Colonic mucosa (tissue), 4 donors: ENCODE measurements around the gene CNGA3. TPM values are rescaled to one million over a fixed set of nuclear protein-coding genes. Genes with fewer than 3 reads are reported as not detected.

Experiments
- DNase-seq: peaks from one replicate; pipeline ENCODE4 v3.0.0-alpha.2; 2020
- H3K27ac ChIP-seq: fragments of 200-600 bp; one replicate; pipeline ENCODE4 v1.8.0; 2021
- H3K27me3 ChIP-seq: fragments of 200-600 bp; one replicate; pipeline ENCODE4 v1.8.0; 2021
- H3K36me3 ChIP-seq: fragments of 200-600 bp; one replicate; pipeline ENCODE4 v1.8.0; 2021
- H3K4me1 ChIP-seq: fragments of 200-600 bp; one replicate; pipeline ENCODE4 v1.8.0; 2021; ENCODE audit warnings: mild to moderate bottlenecking
- H3K4me3 ChIP-seq: fragments of 200-600 bp; one replicate; pipeline ENCODE4 v1.8.0; 2021
- H3K9ac ChIP-seq, 2 donors: one replicate each; pipeline ENCODE4 v1.7.0; 2013; ENCODE audit warnings: control low read depth in 2 of 2, low read depth in 2 of 2, low read length in 2 of 2
- H3K9me3 ChIP-seq: fragments of 200-600 bp; one replicate; pipeline ENCODE4 v1.8.0; 2021
- CTCF ChIP-seq: fragments of 200-600 bp; IDR thresholded peaks from one replicate; pipeline ENCODE4 v1.8.0; 2022; ENCODE audit warnings: antibody characterized with exemption, mild to moderate bottlenecking
- intact Hi-C: fragments of 100-400 bp; cut with DNase I; formaldehyde crosslinking; loops from one replicate; pipeline ENCODE4 v1.14.1; 2022
- total RNA-seq, 2 donors: library from RNA; stranded (reverse); fragmentation: NEBNext Ultra II Directional in 1 of 2; extraction: Animal tissue kit (Norgen Biotek cat#: 25700) in 1 of 2; gene quantifications; one replicate each; pipeline ENCODE4 v1.2.1, GENCODE V29; 2021
- donor health status: healthy.
- donor health status: DM: no; HTN: no; CAD: no.
- donor health status: DM: no; HTN: no; CAD: no.

CNGA3 gene
- total RNA-seq, 2 donors from 2014 or later = 0.20 to 0.35 TPM

GRCh38 chr2:98343285-98343684 lies 3.0 kb upstream of the CNGA3 start:
- Histone ChIP-seq H3K27ac (no peak overlapping the region), H3K9me3 (no peaks in the 10 kb centered on the region), H3K9ac (no peak overlapping the region), H3K36me3 (no peaks in the 10 kb centered on the region), H3K4me1 (no peaks in the 10 kb centered on the region), H3K27me3 (peaks cover 35% of the 10 kb centered on the region), H3K4me3 (no peak overlapping the region)
- TF ChIP-seq CTCF = no peak
- intact Hi-C loops = no loop called here
- no peak for DNase-seq

GRCh38 chr2:98347298-98348065 lies 1.2 kb downstream of the CNGA3 start:
- TF ChIP-seq CTCF = no peak
- no peak overlapping the region for H3K4me3 ChIP-seq
- H3K27ac ChIP-seq = no peak overlapping the region
- no peaks in the 10 kb centered on the region for H3K4me1 ChIP-seq
- H3K27me3 ChIP-seq = peaks cover 41% of the 10 kb centered on the region
- H3K36me3 ChIP-seq = no peaks in the 10 kb centered on the region
- H3K9ac ChIP-seq = no peak overlapping the region
- peaks cover 4% of the 10 kb centered on the region for H3K9me3 ChIP-seq
- intact Hi-C loops = no loop called here
- DNase-seq = no peak

GRCh38 chr2:98348066-98348561 lies 1.9 kb downstream of the CNGA3 start:
- Histone ChIP-seq H3K9ac (no peak overlapping the region), H3K9me3 (peaks cover 4% of the 10 kb centered on the region), H3K4me3 (no peak overlapping the region), H3K4me1 (no peaks in the 10 kb centered on the region), H3K36me3 (no peaks in the 10 kb centered on the region), H3K27me3 (peaks cover 41% of the 10 kb centered on the region), H3K27ac (no peak overlapping the region)
- no peak for DNase-seq
- no peak for TF ChIP-seq CTCF
- intact Hi-C loops = no loop called here

GRCh38 chr2:98350411-98350810 lies 4.2 kb downstream of the CNGA3 start:
- no peaks in the 10 kb centered on the region for H3K36me3 ChIP-seq
- TF ChIP-seq CTCF = no peak
- peaks cover 33% of the 10 kb centered on the region for H3K27me3 ChIP-seq
- no peak for DNase-seq
- no peak overlapping the region for H3K9ac ChIP-seq
- intact Hi-C loops = no loop called here
- H3K4me1 ChIP-seq = no peaks in the 10 kb centered on the region
- peaks cover 4% of the 10 kb centered on the region for H3K9me3 ChIP-seq
- no peak overlapping the region for H3K4me3 ChIP-seq
- H3K27ac ChIP-seq = no peak overlapping the region

- Histone ChIP-seq H3K9me3 (peaks cover 4% of the 10 kb centered on the region), H3K36me3 (no peaks in the 10 kb centered on the region), H3K4me1 (no peaks in the 10 kb centered on the region), H3K27ac (no peak overlapping the region), H3K9ac (no peak overlapping the region), H3K27me3 (peaks cover 2% of the 10 kb centered on the region), H3K4me3 (no peak overlapping the region)
- DNase-seq = no peak
- no peak for TF ChIP-seq CTCF
- intact Hi-C loops = no loop called here
Observed at GRCh38 chr2:98355881-98356280, 9.6 kb downstream of the CNGA3 start.
